ENCODE data around the gene TAOK3. TPM values are rescaled to one million over a fixed set of nuclear protein-coding genes. Genes with fewer than 3 reads are reported as not detected.
A peak's percentile ranks its signal among the peaks of the same experiment; 100 is the strongest.

Gene TAOK3
- total and polyA plus RNA-seq, 2 of the 8 experiments (the other 6 are each of a cell fraction or from before 2014, with no cell fraction given) = 5.2 to 9.3 TPM

DNA sequence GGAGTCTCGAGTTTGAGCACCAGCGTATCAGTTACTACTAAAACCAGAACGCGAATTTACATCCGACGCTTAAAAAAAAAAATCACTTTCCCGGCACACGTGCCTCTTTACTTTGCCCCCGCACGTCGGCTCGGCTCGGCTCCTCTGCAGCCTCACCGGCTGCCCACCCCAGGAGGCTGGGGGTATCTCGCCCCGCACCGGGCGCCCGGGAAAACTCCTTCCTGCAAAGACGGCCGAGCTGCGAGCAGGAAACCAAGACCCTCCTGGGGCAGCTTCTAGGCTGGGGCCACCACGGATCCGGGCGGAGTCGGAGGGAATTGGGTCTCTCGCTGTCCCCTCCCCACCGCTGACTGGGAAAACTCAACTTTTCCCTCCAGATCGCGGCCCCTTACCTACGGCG is 269.5 kb downstream of the TAOK3 start:
- Histone ChIP-seq H2BK120ac (replicated peaks; ENCODE audit: low read depth, low read length) (no peak overlapping the region), H3K18ac (ENCODE audit: extremely low read depth, low read length) (peak overlapping the region; percentile 95), H3K4me1 (replicated peaks in 1 of 4; ENCODE audit: control insufficient read depth in 3 of 4, insufficient read depth in 4 of 4, low read length in 3 of 4) (peaks cover 0 to 9% (median 5%) of the 10 kb centered on the region in 4 experiments; a peak in 4 of 7 replicates), H2AFZ (ENCODE audit: low read length) (no peak overlapping the region), H2BK15ac (ENCODE audit: low read length) (no peak overlapping the region), H2AK5ac (ENCODE audit: low read depth, low read length) (no peak overlapping the region), H3K4me2 (ENCODE audit: insufficient read depth in 1 of 2, low read depth in 2 of 2, low read length in 2 of 2) (peak overlapping the region; percentile 78 to 92), H3K9me3 (ENCODE audit: insufficient read depth in 2 of 2, low read depth in 1 of 2, low read length in 1 of 2) (no peaks in the 10 kb centered on the region), H3K27me3 (replicated peaks in 1 of 4; ENCODE audit: control insufficient read depth in 3 of 4, extremely low read depth in 1 of 4, insufficient read depth in 3 of 4, low read length in 3 of 4) (no peaks in the 10 kb centered on the region), H3K23me2 (ENCODE audit: low read depth, low read length) (peaks cover 5% of the 10 kb centered on the region; the same call in 1 of the 2 replicates), H4K5ac (ENCODE audit: insufficient read length, low read depth, low read length) (peak overlapping the region; percentile 92), H3K79me1 (ENCODE audit: low read depth, low read length) (peaks cover 7% of the 10 kb centered on the region), H3K9ac (replicated peaks in 1 of 4; ENCODE audit: extremely low read depth in 1 of 4, low read depth in 3 of 4, low read length in 3 of 4) (peak overlapping the region; percentile 68 to 92 (median 80)), H2BK12ac (ENCODE audit: low read depth, low read length) (no peak overlapping the region), H3K4me3 (ENCODE audit: extremely low read depth in 1 of 4, insufficient read depth in 2 of 4, low read depth in 3 of 4, low read length in 4 of 4) (peak overlapping the region; percentile 81 to 91 (median 87)), H4K8ac (ENCODE audit: extremely low read depth, insufficient read depth, low read length) (peak overlapping the region; percentile 86; the same call in 1 of the 2 replicates), H3K36me3 (ENCODE audit: control insufficient read depth in 2 of 4, insufficient read depth in 4 of 4, low read length in 3 of 4) (peaks cover 3 to 8% (median 4%) of the 10 kb centered on the region in 4 experiments; a peak in 5 of 8 replicates), H3K27ac (ENCODE audit: low read depth, low read length) (peak overlapping the region; percentile 91; the same call in 1 of the 2 replicates), H3K14ac (ENCODE audit: insufficient read length) (no peak overlapping the region), H4K91ac (replicated peaks; ENCODE audit: insufficient read length, low read length) (peak overlapping the region; percentile 52), H2BK20ac (ENCODE audit: low read length) (no peak overlapping the region), H3K79me2 (ENCODE audit: control insufficient read depth in 1 of 2, insufficient read depth in 2 of 2, low read length in 2 of 2) (peaks cover 8 to 42% of the 10 kb centered on the region in 2 experiments), H4K20me1 (replicated peaks in 1 of 2; ENCODE audit: control insufficient read depth in 1 of 2, insufficient read depth in 2 of 2, low read length in 2 of 2) (no peaks in the 10 kb centered on the region), H3K4ac (replicated peaks; ENCODE audit: insufficient read length, low read depth, low read length) (peak overlapping the region; percentile 50), H2BK5ac (ENCODE audit: low read depth, low read length) (peak overlapping the region; percentile 97; the same call in 1 of the 2 replicates), H3K23ac (ENCODE audit: insufficient read length) (no peak overlapping the region), H3K56ac (replicated peaks; ENCODE audit: insufficient read length, low read depth, low read length) (peak overlapping the region; percentile 84)
- ChIA-PET CTCF (ENCODE audit: partially characterized antibody) (interaction anchor here (1.2 to 2.2 kb wide), 4 partner anchors 10 to 18 kb away, joined by 3 to 11 read pairs (median 8); no protein-coding TSS in a partner anchor), POLR2A (ENCODE audit: partially characterized antibody) (interaction anchor here (0.6 to 7.3 kb wide), 9 partner anchors 11 to 269 kb away, joined by 3 to 103 read pairs (median 4); partner anchors contain the start of genes PEBP1 and WSB2)
- WGBS, 2 experiments (ENCODE audit: extremely low coverage in 1 of 2, insufficient coverage in 1 of 2, insufficient read length in 1 of 2, insufficient replicate concordance in 2 of 2, low coverage in 1 of 2, low lambda C conversion rate in 2 of 2, missing lambda C conversion rate in 1 of 2) = 3% methylated on average over 32 of the region's 32 CpGs; no CpG with 5 or more reads in 1 of the 2 experiments
- DNase-seq (ENCODE audit: low read depth in 1 of 2, low spot score in 2 of 2) = peak in 1 of 2 experiments; percentile 73
- TF ChIP-seq CTBP2 (IDR thresholded peaks at IDR 0.05; ENCODE audit: borderline replicate concordance, insufficient read depth, insufficient read length, low read length) = no peak
- no peak for TF ChIP-seq CBX5 (IDR thresholded peaks at IDR 0.05; ENCODE audit: low read depth, low read length)
- TF ChIP-seq, protein P1, sequence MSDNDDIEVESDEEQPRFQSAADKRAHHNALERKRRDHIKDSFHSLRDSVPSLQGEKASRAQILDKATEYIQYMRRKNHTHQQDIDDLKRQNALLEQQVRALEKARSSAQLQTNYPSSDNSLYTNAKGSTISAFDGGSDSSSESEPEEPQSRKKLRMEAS (IDR thresholded peaks at IDR 0.05) = peak; percentile 24; the same call in 1 of the 2 replicates
- no peak for TF ChIP-seq FOSL1 (IDR thresholded peaks at IDR 0.05; ENCODE audit: insufficient read depth, low read depth, low read length)
- no peak for TF ChIP-seq CEBPB (IDR thresholded peaks at IDR 0.05; ENCODE audit: low read depth, low read length)
- TF ChIP-seq SAP30 (IDR thresholded peaks at IDR 0.05; ENCODE audit: insufficient read depth, insufficient replicate concordance, low read length) = no peak
- no peak for TF ChIP-seq RAD21 (IDR thresholded peaks at IDR 0.05 in 1 of 2, conservative IDR thresholded peaks at IDR 0.05 in 1 of 2; ENCODE audit: low read depth in 2 of 2, low read length in 2 of 2)
- TF ChIP-seq TBP (IDR thresholded peaks at IDR 0.05; ENCODE audit: low read depth, low read length) = 0 out of 2 replicates have a peak, but pooled peaks have one; percentile 30
- TF ChIP-seq POLR2AphosphoS5 (IDR thresholded peaks at IDR 0.05; ENCODE audit: low read depth, low read length) = peak; percentile 15; the same call in 1 of the 2 replicates
- FAIRE-seq = no peak
